ENCODE data around the gene ZBTB7C. TPM values are rescaled to one million over a fixed set of nuclear protein-coding genes. Genes with fewer than 3 reads are reported as not detected.

Gene ZBTB7C
- polyA plus RNA-seq, 1 of the 3 experiments (the other 2 are of a cell fraction), result 0.05 TPM

- H3K9me3 ChIP-seq, result no peaks in the 10 kb centered on the region
- H2AFZ ChIP-seq (ENCODE audit: low read depth), result no peak overlapping the region
- H3F3A ChIP-seq (replicated peaks; ENCODE audit: insufficient read depth), result no peaks in the 10 kb centered on the region
- H3K4me2 ChIP-seq, result no peak overlapping the region
- CTCF ChIA-PET, result interaction anchor here (0.9 to 1.7 kb wide), 6 partner anchors 11 to 274 kb away, joined by 3 to 6 read pairs (median 3); no protein-coding TSS in a partner anchor
- peaks cover 12% of the 10 kb centered on the region; the same call in 1 of the 2 replicates for H3K27me3 ChIP-seq (ENCODE audit: insufficient read depth)
- no peak overlapping the region for H3K9ac ChIP-seq
- no peak overlapping the region for H3K27ac ChIP-seq (ENCODE audit: low read depth in 2 of 2, low read length in 1 of 2)
- TF ChIP-seq USF2 (IDR thresholded peaks at IDR 0.05; ENCODE audit: borderline replicate concordance, low read depth, low read length) (no peak), CTCF (IDR thresholded peaks at IDR 0.05) (no peak), TEAD4 (IDR thresholded peaks at IDR 0.05; ENCODE audit: borderline replicate concordance, insufficient read depth) (no peak), NFIC (IDR thresholded peaks at IDR 0.05; ENCODE audit: borderline replicate concordance) (no peak), USF1 (IDR thresholded peaks at IDR 0.05; ENCODE audit: borderline replicate concordance, low read depth) (no peak), TCF12 (IDR thresholded peaks at IDR 0.05) (no peak), RXRA (IDR thresholded peaks at IDR 0.05; ENCODE audit: borderline replicate concordance, low read depth) (no peak), EZH2phosphoT487 (IDR thresholded peaks at IDR 0.05; ENCODE audit: borderline replicate concordance, low read depth) (no peak), TAF1 (IDR thresholded peaks at IDR 0.05; ENCODE audit: borderline replicate concordance, low read depth, low read length) (no peak), FOSL2 (IDR thresholded peaks at IDR 0.05; ENCODE audit: borderline replicate concordance, low read depth) (no peak), YY1 (IDR thresholded peaks at IDR 0.05; ENCODE audit: low read depth) (no peak), MXI1 (IDR thresholded peaks at IDR 0.05; ENCODE audit: low read depth, low read length) (no peak), MAX (IDR thresholded peaks at IDR 0.05; ENCODE audit: low read depth) (no peak)
- no peak for DNase-seq
- no peaks in the 10 kb centered on the region for H4K20me1 ChIP-seq (ENCODE audit: insufficient read depth)
- no peaks in the 10 kb centered on the region for H3K79me2 ChIP-seq (ENCODE audit: insufficient read depth)
- peaks cover 0 to 27% of the 10 kb centered on the region in 2 experiments; a peak in 2 of 4 replicates for H3K4me1 ChIP-seq (ENCODE audit: control insufficient read depth in 1 of 2, insufficient read depth in 2 of 2, low read depth in 1 of 2, low read length in 1 of 2)
- no peaks in the 10 kb centered on the region for H3K36me3 ChIP-seq (replicated peaks in 1 of 2; ENCODE audit: control insufficient read depth in 1 of 2, insufficient read depth in 2 of 2, low read length in 1 of 2)
- WGBS (ENCODE audit: low lambda C conversion rate), result 66% methylated on average over 4 of the region's 7 CpGs
- H3K9me2 ChIP-seq, result no peaks in the 10 kb centered on the region
- POLR2A ChIA-PET, result no interaction called here
- no peak overlapping the region for H3K4me3 ChIP-seq (ENCODE audit: low read depth in 2 of 2, low read length in 1 of 2)
These were observed 218.2 kb downstream of the ZBTB7C start for GRCh38 chr18:48190994-48191393.

- peaks cover 12% of the 10 kb centered on the region; the same call in 1 of the 2 replicates for H3K27me3 ChIP-seq (ENCODE audit: insufficient read depth)
- CTCF ChIA-PET, result interaction anchor here (1.2 kb wide), 1 partner anchor 42 kb away, joined by 3 read pairs; no protein-coding TSS in a partner anchor
These were observed 220.6 kb downstream of the ZBTB7C start for GRCh38 chr18:48188609-48189008.

More at GRCh38 chr18:48188609-48189008, 220.6 kb downstream of the ZBTB7C start:
- H3K79me2 ChIP-seq (ENCODE audit: insufficient read depth), result no peaks in the 10 kb centered on the region
- TF ChIP-seq TEAD4 (IDR thresholded peaks at IDR 0.05; ENCODE audit: borderline replicate concordance, insufficient read depth), result no peak
- no peak for TF ChIP-seq NFIC (IDR thresholded peaks at IDR 0.05; ENCODE audit: borderline replicate concordance)
- TF ChIP-seq USF2 (IDR thresholded peaks at IDR 0.05; ENCODE audit: borderline replicate concordance, low read depth, low read length), result no peak
- no peak for TF ChIP-seq RAD21 (IDR thresholded peaks at IDR 0.05; ENCODE audit: low read length)
- H4K20me1 ChIP-seq (ENCODE audit: insufficient read depth), result no peaks in the 10 kb centered on the region
- no peaks in the 10 kb centered on the region for H3K9me3 ChIP-seq
- H3K27ac ChIP-seq (ENCODE audit: low read depth in 2 of 2, low read length in 1 of 2), result no peak overlapping the region
- no peaks in the 10 kb centered on the region for H3K9me2 ChIP-seq
- no peak overlapping the region for H3K4me2 ChIP-seq
- H3K9ac ChIP-seq, result no peak overlapping the region
- H3K36me3 ChIP-seq (replicated peaks in 1 of 2; ENCODE audit: control insufficient read depth in 1 of 2, insufficient read depth in 2 of 2, low read length in 1 of 2), result no peaks in the 10 kb centered on the region
- no peak overlapping the region for H2AFZ ChIP-seq (ENCODE audit: low read depth)
- H3F3A ChIP-seq (replicated peaks; ENCODE audit: insufficient read depth), result no peaks in the 10 kb centered on the region
- peaks cover 0 to 35% of the 10 kb centered on the region in 2 experiments; a peak in 2 of 4 replicates for H3K4me1 ChIP-seq (ENCODE audit: control insufficient read depth in 1 of 2, insufficient read depth in 2 of 2, low read depth in 1 of 2, low read length in 1 of 2)
- no peak overlapping the region for H3K4me3 ChIP-seq (ENCODE audit: low read depth in 2 of 2, low read length in 1 of 2)
- 53% methylated on average over 2 of the region's 2 CpGs for WGBS (ENCODE audit: low lambda C conversion rate)
- no peak for DNase-seq
- POLR2A ChIA-PET, result no interaction called here

Data from SK-N-SH (cell line).